H1 (cell line): ENCODE results near the gene ELMO1. TPM values are rescaled to one million over a fixed set of nuclear protein-coding genes. Genes with fewer than 3 reads are reported as not detected.

Experiments
- CTCF ChIA-PET: fragments of 300-600 bp; sonication (Branson Sonifier 250); formaldehyde crosslinking; loops from one replicate; lab custom pipeline; 2021; ENCODE audit not compliant: partially characterized antibody; lab: Charles Lee
- POLR2A ChIA-PET: fragments of 300-600 bp; sonication (Branson Sonifier 250); formaldehyde crosslinking; loops from one replicate; lab custom pipeline; 2021; ENCODE audit warnings: inconsistent platforms; ENCODE audit not compliant: partially characterized antibody; lab: Charles Lee
- DNase-seq, 2 experiments: peaks; one replicate each; pipeline versions ENCODE4 v3.0.0 to v3.0.0-alpha.2; 2010 to 2022; ENCODE audit warnings: low spot score in 2 of 2, low read depth in 1 of 2, mixed read lengths in 1 of 2
- FAIRE-seq: peaks from 2 replicates; lab custom pipeline; 2011; peaks lifted over from hg19 to GRCh38; lab: Jason Lieb, UNC
- H2AFZ ChIP-seq: 2 replicates; pipeline ENCODE4 v1.8.1; 2012; ENCODE audit warnings: low read length, inconsistent platforms
- H2AK5ac ChIP-seq: 2 replicates; pipeline ENCODE4 v1.6.1; 2013; ENCODE audit warnings: low read depth, low read length
- H2BK120ac ChIP-seq: replicated peaks from 2 replicates; pipeline ENCODE3; 2013; ENCODE audit warnings: low read depth, low read length, inconsistent platforms
- H2BK12ac ChIP-seq: 2 replicates; pipeline ENCODE4 v1.6.1; 2013; ENCODE audit warnings: low read depth, low read length
- H2BK15ac ChIP-seq: 2 replicates; pipeline ENCODE4 v1.6.1; 2013; ENCODE audit warnings: low read length
- H2BK20ac ChIP-seq: 2 replicates; pipeline ENCODE4 v1.6.1; 2013; ENCODE audit warnings: low read length
- H2BK5ac ChIP-seq: 2 replicates; pipeline ENCODE4 v1.6.1; 2013; ENCODE audit warnings: low read depth, low read length
- H3K14ac ChIP-seq: 2 replicates; pipeline ENCODE4 v1.6.1; 2013; ENCODE audit warnings: inconsistent platforms; ENCODE audit not compliant: insufficient read length
- H3K18ac ChIP-seq: 2 replicates; pipeline ENCODE4 v1.6.1; 2013; ENCODE audit warnings: low read length; ENCODE audit errors: extremely low read depth
- H3K23ac ChIP-seq: 2 replicates; pipeline ENCODE4 v1.6.1; 2013; ENCODE audit warnings: inconsistent platforms; ENCODE audit not compliant: insufficient read length
- H3K23me2 ChIP-seq: 2 replicates; pipeline ENCODE4 v1.6.1; 2013; ENCODE audit warnings: low read depth, low read length
- H3K27ac ChIP-seq: 2 replicates; pipeline ENCODE4 v1.6.1; 2011; ENCODE audit warnings: low read depth, low read length, inconsistent platforms
- H3K27me3 ChIP-seq, 4 experiments: replicated peaks in 1 of 4; 1 replicate in 1 of 4; 2 replicates in 3 of 4; pipeline versions ENCODE4 v1.6.1 to v1.8.1; 2011 to 2013; ENCODE audit warnings: low read length in 3 of 4, mild to moderate bottlenecking in 3 of 4, inconsistent platforms in 2 of 4, mixed read lengths in 2 of 4, moderate library complexity in 1 of 4; ENCODE audit not compliant: control insufficient read depth in 3 of 4, insufficient read depth in 3 of 4; ENCODE audit errors: extremely low read depth in 1 of 4
- H3K36me3 ChIP-seq, 4 experiments: 2 replicates each; pipeline versions ENCODE4 v1.6.1 to v1.8.1; 2011 to 2013; ENCODE audit warnings: mild to moderate bottlenecking in 4 of 4, low read length in 3 of 4, moderate library complexity in 2 of 4, control low read depth in 1 of 4, inconsistent platforms in 1 of 4; ENCODE audit not compliant: insufficient read depth in 4 of 4, control insufficient read depth in 2 of 4
- H3K4ac ChIP-seq: replicated peaks from 2 replicates; pipeline ENCODE3; 2013; ENCODE audit warnings: low read length, low read depth, mixed read lengths, inconsistent platforms; ENCODE audit not compliant: insufficient read length
- H3K4me1 ChIP-seq, 4 experiments: replicated peaks in 1 of 4; 1 replicate in 1 of 4; 2 replicates in 3 of 4; pipeline versions ENCODE4 v1.6.1 to v1.8.1; 2011 to 2013; ENCODE audit warnings: low read length in 3 of 4, inconsistent platforms in 2 of 4, mixed read lengths in 1 of 4; ENCODE audit not compliant: insufficient read depth in 4 of 4, control insufficient read depth in 3 of 4
- H3K4me2 ChIP-seq, 2 experiments: 2 replicates each; pipeline versions ENCODE4 v1.6.1 to v1.8.1; 2011 to 2013; ENCODE audit warnings: low read depth in 2 of 2, low read length in 2 of 2, control low read depth in 1 of 2, inconsistent platforms in 1 of 2, mild to moderate bottlenecking in 1 of 2; ENCODE audit not compliant: insufficient read depth in 1 of 2
- H3K4me3 ChIP-seq, 4 experiments: fragments of 200-600, 300-600 bp in 1 of 4; sonication (generic), shearing (Covaris generic), sonication (Bioruptor Twin) in 1 of 4; 2 replicates each; pipeline versions ENCODE4 v1.5.1 to v1.8.1; 2011 to 2016; ENCODE audit warnings: low read length in 4 of 4, low read depth in 3 of 4, control low read depth in 2 of 4, inconsistent platforms in 2 of 4, mild to moderate bottlenecking in 2 of 4, mixed read lengths in 1 of 4, moderate library complexity in 1 of 4; ENCODE audit not compliant: insufficient read depth in 2 of 4; ENCODE audit errors: extremely low read depth in 1 of 4
- H3K56ac ChIP-seq: replicated peaks from 2 replicates; pipeline ENCODE3; 2013; ENCODE audit warnings: low read depth, mild to moderate bottlenecking, mixed read lengths, low read length, inconsistent platforms; ENCODE audit not compliant: insufficient read length
- H3K79me1 ChIP-seq: 2 replicates; pipeline ENCODE4 v1.6.1; 2013; ENCODE audit warnings: low read depth, low read length, control low read depth
- H3K79me2 ChIP-seq, 2 experiments: 2 replicates each; pipeline versions ENCODE4 v1.6.1 to v1.8.1; 2012 to 2013; ENCODE audit warnings: low read length in 2 of 2, mild to moderate bottlenecking in 2 of 2, inconsistent platforms in 1 of 2; ENCODE audit not compliant: insufficient read depth in 2 of 2, control insufficient read depth in 1 of 2
- H3K9ac ChIP-seq, 4 experiments: replicated peaks in 1 of 4; 1 replicate in 1 of 4; 2 replicates in 3 of 4; pipeline versions ENCODE4 v1.6.1 to v1.8.1; 2011 to 2013; ENCODE audit warnings: low read depth in 3 of 4, low read length in 3 of 4, control low read depth in 2 of 4, mild to moderate bottlenecking in 2 of 4, moderate library complexity in 2 of 4, inconsistent platforms in 1 of 4; ENCODE audit errors: extremely low read depth in 1 of 4
- H3K9me3 ChIP-seq, 2 experiments: 2 replicates each; pipeline versions ENCODE4 v1.6.1 to v1.8.1; 2012 to 2013; ENCODE audit warnings: mild to moderate bottlenecking in 2 of 2, moderate library complexity in 2 of 2, control low read depth in 1 of 2, inconsistent platforms in 1 of 2, low read depth in 1 of 2, low read length in 1 of 2, mixed read lengths in 1 of 2; ENCODE audit not compliant: insufficient read depth in 2 of 2
- H4K20me1 ChIP-seq, 2 experiments: replicated peaks in 1 of 2; 2 replicates each; pipeline versions ENCODE3 to v1.8.1; 2011 to 2013; ENCODE audit warnings: inconsistent platforms in 2 of 2, low read length in 2 of 2, mild to moderate bottlenecking in 1 of 2; ENCODE audit not compliant: insufficient read depth in 2 of 2, control insufficient read depth in 1 of 2
- H4K5ac ChIP-seq: 2 replicates; pipeline ENCODE4 v1.6.1; 2013; ENCODE audit warnings: low read length, low read depth, mixed read lengths, inconsistent platforms; ENCODE audit not compliant: insufficient read length
- H4K8ac ChIP-seq: 2 replicates; pipeline ENCODE4 v1.8.0; 2013; ENCODE audit warnings: mild to moderate bottlenecking, moderate library complexity, low read length, inconsistent platforms; ENCODE audit not compliant: insufficient read depth; ENCODE audit errors: extremely low read depth
- H4K91ac ChIP-seq: replicated peaks from 2 replicates; pipeline ENCODE3; 2013; ENCODE audit warnings: low read length, mixed read lengths, inconsistent platforms; ENCODE audit not compliant: insufficient read length
- BRCA1 ChIP-seq: IDR thresholded peaks from 2 replicates; pipeline ENCODE4 v1.6.1; 2012; ENCODE audit warnings: low read depth, low read length, improper control_type of control experiment
- CBX8 ChIP-seq: fragments of 300-800, 300-1000 bp; sonication (generic); IDR thresholded peaks from 2 replicates; pipeline ENCODE4 v1.7.1; 2016; ENCODE audit warnings: low read depth, low read length, borderline replicate concordance
- CTCF ChIP-seq, 3 experiments: IDR thresholded peaks; 1 replicate in 2 of 3; 2 replicates in 1 of 3; pipeline versions ENCODE4 v1.5.1 to v1.6.1; 2011; ENCODE audit warnings: low read length in 3 of 3, mild to moderate bottlenecking in 3 of 3, inconsistent platforms in 2 of 3, low read depth in 1 of 3, moderate library complexity in 1 of 3; ENCODE audit not compliant: insufficient read depth in 1 of 3; ENCODE audit errors: control extremely low read depth in 1 of 3
- E2F6 ChIP-seq: IDR thresholded peaks from 2 replicates; pipeline ENCODE4 v1.6.1; 2012; ENCODE audit warnings: inconsistent platforms
- EGR1 ChIP-seq: IDR thresholded peaks from 2 replicates; pipeline ENCODE4 v1.6.1; 2011; ENCODE audit warnings: low read depth, low read length, borderline replicate concordance
- EP300 ChIP-seq, 2 experiments: IDR thresholded peaks; 1 replicate in 1 of 2; 2 replicates in 1 of 2; pipeline ENCODE4 v1.6.1; 2011 to 2012; ENCODE audit warnings: low read depth in 2 of 2, low read length in 2 of 2, mild to moderate bottlenecking in 2 of 2, borderline replicate concordance in 1 of 2, inconsistent platforms in 1 of 2, moderate library complexity in 1 of 2
- RBBP5 ChIP-seq: IDR thresholded peaks from 2 replicates; pipeline ENCODE4 v1.7.1; 2012; ENCODE audit warnings: low read depth, mild to moderate bottlenecking, inconsistent platforms, low read length, moderate library complexity, borderline replicate concordance
- SAP30 ChIP-seq: fragments of 300-600 bp; sonication (generic); IDR thresholded peaks from 2 replicates; pipeline ENCODE4 v1.7.1; 2012; ENCODE audit warnings: low read length, moderate library complexity, mild to moderate bottlenecking, inconsistent platforms; ENCODE audit not compliant: insufficient read depth, insufficient replicate concordance
- TAF1 ChIP-seq: IDR thresholded peaks from 2 replicates; pipeline ENCODE4 v1.6.1; 2011; ENCODE audit warnings: mild to moderate bottlenecking, low read depth, low read length
- WGBS, 2 experiments: shearing (Covaris generic) in 1 of 2; methylation state at CpG; one replicate each; pipeline versions ENCODE4 v1.1.6 to v1.1.7; 2013 to 2015; ENCODE audit warnings: low lambda C conversion rate in 2 of 2, mixed read lengths in 2 of 2, inconsistent platforms in 1 of 2, low coverage in 1 of 2, missing lambda C conversion rate in 1 of 2; ENCODE audit not compliant: insufficient replicate concordance in 2 of 2, insufficient coverage in 1 of 2, insufficient read length in 1 of 2; ENCODE audit errors: extremely low coverage in 1 of 2, missing lambda C conversion rate in 1 of 2; 5-methylcytosine and 5-hydroxymethylcytosine counted together
- polyA plus RNA-seq, 7 experiments: library from polyadenylated mRNA; depleted of rRNA in 3 of 7; stranded (reverse) in 5 of 7; unstranded in 2 of 7; fragments of >200 nt in 5 of 7; fragments of 200-250 nt in 2 of 7; gene quantifications; 1 replicate in 5 of 7; 2 replicates in 1 of 7; 4 replicates in 1 of 7; pipeline versions ENCODE4 v1.2.1 to v1.2.3, GENCODE V29; 2011 to 2013; ENCODE audit warnings: missing spikeins in 2 of 7, mixed read lengths in 2 of 7
- total RNA-seq: library from RNA; stranded (reverse); fragmentation: NEBNext Ultra II Directional; extraction: Animal tissue kit (Norgen Biotek cat#: 25700); gene quantifications from 2 replicates; pipeline ENCODE4 v1.2.1, GENCODE V29; 2021

Gene ELMO1
- total and polyA plus RNA-seq, 2 of the 8 experiments (the other 6 are each of a cell fraction or from before 2014, with no cell fraction given), result 18.4 to 21.0 TPM

GRCh38 chr7:37109016-37109683, 339.5 kb downstream of the ELMO1 start:
- Histone ChIP-seq H3K9me3 (no peaks in the 10 kb centered on the region), H4K91ac (no peak overlapping the region), H2AFZ (no peak overlapping the region), H2BK15ac (no peak overlapping the region), H2BK12ac (no peak overlapping the region), H4K8ac (no peak overlapping the region), H4K5ac (no peak overlapping the region), H3K4me1 (no peaks in the 10 kb centered on the region), H3K36me3 (no peaks in the 10 kb centered on the region), H2AK5ac (no peak overlapping the region), H3K4me2 (no peak overlapping the region), H3K27me3 (no peaks in the 10 kb centered on the region), H3K14ac (no peak overlapping the region), H3K4me3 (no peak overlapping the region), H2BK5ac (no peak overlapping the region), H3K79me1 (no peaks in the 10 kb centered on the region), H2BK20ac (no peak overlapping the region), H3K23ac (no peak overlapping the region), H3K9ac (no peak overlapping the region), H3K4ac (no peak overlapping the region), H3K27ac (no peak overlapping the region), H3K23me2 (no peaks in the 10 kb centered on the region), H3K56ac (no peak overlapping the region), H3K79me2 (no peaks in the 10 kb centered on the region), H2BK120ac (no peak overlapping the region), H4K20me1 (no peaks in the 10 kb centered on the region), H3K18ac (no peak overlapping the region)
- 87% methylated on average over 11 of the region's 11 CpGs; no CpG with 5 or more reads in 1 of the 2 experiments for WGBS, 2 experiments
- FAIRE-seq (peak; percentile 32), DNase-seq (no peak)
- CTCF ChIA-PET, result interaction anchor here (0.7 to 2.2 kb wide), 4 partner anchors 10 to 123 kb away, joined by 3 to 6 read pairs (median 4); no protein-coding TSS in a partner anchor
- POLR2A ChIA-PET, result no interaction called here
- no peak for TF ChIP-seq BRCA1
- no peak for TF ChIP-seq EGR1
- no peak for TF ChIP-seq RBBP5
- no peak for TF ChIP-seq SAP30
- no peak for TF ChIP-seq EP300 (IDR thresholded peaks at IDR 0.05; ENCODE audit: borderline replicate concordance in 1 of 2, low read depth in 2 of 2, low read length in 2 of 2)
- no peak for TF ChIP-seq CBX8
- no peak for TF ChIP-seq E2F6
- no peak for TF ChIP-seq TAF1
- TF ChIP-seq CTCF (IDR thresholded peaks at IDR 0.05; ENCODE audit: control extremely low read depth in 1 of 3, insufficient read depth in 1 of 3, low read depth in 1 of 3, low read length in 3 of 3), result no peak
